Pancreas (tissue), 10 donors: ENCODE measurements around the gene KRTAP10-10. TPM values are rescaled to one million over a fixed set of nuclear protein-coding genes. Genes with fewer than 3 reads are reported as not detected.

Experiments used
- ATAC-seq, 4 donors: fragments of 200-7000 bp; cut with Tn5 transposase; one replicate each; pipeline versions ENCODE4 v1.8.0 to v1.9.1; 2020; ENCODE audit warnings: mild to moderate bottlenecking in 4 of 4, moderate library complexity in 4 of 4
- DNase-seq, 6 donors: peaks; one replicate each; pipeline ENCODE4 v3.0.0-alpha.2; 2020
- FAIRE-seq: peaks from 2 replicates; lab custom pipeline; 2012; peaks lifted over from hg19 to GRCh38; lab: Jason Lieb, UNC
- H3K27ac ChIP-seq, 4 donors: fragments of 200-600 bp; sonication (generic); 1 replicate in 3 of 4; 2 replicates in 1 of 4; pipeline versions ENCODE4 v1.5.0 to v1.8.0; 2020
- H3K27me3 ChIP-seq, 4 donors: fragments of 200-600 bp; one replicate each; pipeline ENCODE4 v1.8.0; 2021
- H3K36me3 ChIP-seq, 3 donors: fragments of 200-600 bp; sonication (generic) in 1 of 3; one replicate each; pipeline versions ENCODE4 v1.5.0 to v1.8.0; 2020 to 2021
- H3K4me1 ChIP-seq, 3 donors: fragments of 200-600 bp; one replicate each; pipeline ENCODE4 v1.8.0; 2021
- H3K4me3 ChIP-seq, 4 donors: fragments of 200-600 bp; sonication (generic) in 2 of 4; one replicate each; pipeline versions ENCODE4 v1.5.0 to v1.8.0; 2020 to 2021
- H3K9me3 ChIP-seq, 4 donors: fragments of 200-600 bp; one replicate each; pipeline ENCODE4 v1.8.0; 2021
- WGBS, 2 donors: extraction: QIAGEN DNeasy Blood & Tissue Kit; methylation state at CpG; one replicate each; pipeline ENCODE4 v1.1.7; 2013; 5-methylcytosine and 5-hydroxymethylcytosine counted together
- intact Hi-C, 3 donors: fragments of 100-400 bp; cut with DNase I; formaldehyde crosslinking; loops; one replicate each; pipeline versions ENCODE4 v1.11.1 to v1.14.2; 2022
- polyA plus RNA-seq, 2 donors: library from polyadenylated mRNA; stranded (reverse); fragments of 200-250 nt; gene quantifications; one replicate each; pipeline ENCODE4 v1.2.3, GENCODE V29; 2013
- total RNA-seq, 6 donors: library from RNA; stranded (reverse); fragmentation: NEBNext Ultra II Directional in 4 of 6; extraction: Animal tissue kit (Norgen Biotek cat#: 25700) in 4 of 6; gene quantifications; one replicate each; pipeline versions ENCODE4 v1.2.1 to v1.2.4, GENCODE V29; 2021 to 2023
- TF ChIP-seq, protein P1 (sequence below), 4 donors: fragments of 200-600 bp; sonication (generic) in 3 of 4; IDR thresholded peaks; one replicate each; pipeline versions ENCODE4 v1.5.0 to v1.8.0; 2021; ENCODE audit warnings: antibody characterized with exemption in 4 of 4
- donor health status: healthy with polysubstance abuse.
- donor health status: DM: no; HTN: no; CAD: no; lungs with moderate emphysema.
- donor health status: DM: no; HTN: no; CAD: no.
- donor health status: control.
- donor health status: control.
- donor health status: Bipolar disorder and iron deficiency.
- donor health status: DM: yes; HTN: yes; CAD: no.
- donor health status: DM: no; HTN: no; CAD: no.
- donor health status: DM: no; HTN: no; CAD: no.
- donor health status: DM: yes; HTN: yes; CAD: no.

KRTAP10-10 gene
- total and polyA plus RNA-seq, 8 donors = not detected

DNA sequence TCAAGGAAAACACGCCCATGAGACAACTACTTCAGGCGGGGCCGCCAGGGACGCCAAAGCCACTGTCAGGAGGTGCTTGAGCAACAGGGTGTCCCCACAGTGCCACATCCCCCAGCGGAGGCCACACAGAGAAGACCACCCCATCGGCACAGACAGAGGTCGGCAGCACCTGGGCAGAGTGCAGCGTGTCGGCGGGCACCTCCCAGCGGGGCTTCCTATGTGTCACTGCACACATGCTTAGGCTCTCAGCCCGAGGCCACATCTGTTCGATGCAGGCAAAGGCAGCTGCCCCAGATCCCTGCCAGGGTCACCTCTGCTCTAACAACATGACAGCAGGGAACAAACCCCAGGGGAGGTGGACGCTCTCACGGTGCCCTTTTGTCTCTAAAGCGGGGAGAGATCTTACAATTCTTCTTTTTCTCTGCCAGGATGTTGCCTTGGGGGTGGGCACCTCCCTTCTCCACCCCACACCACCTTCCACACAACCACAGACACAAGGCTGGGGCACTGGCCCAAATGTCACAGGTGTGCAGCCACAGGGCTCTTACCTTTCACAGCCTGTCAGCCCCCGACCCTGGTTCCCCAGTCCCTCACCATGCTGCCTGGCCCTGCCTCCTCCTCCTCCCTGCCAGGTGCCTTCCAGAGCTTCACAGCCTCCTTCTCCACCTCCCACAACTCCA, 21.1 kb upstream of the KRTAP10-10 start:
- intact Hi-C loops = no loop called here
- DNase-seq (peak in 1 of 6 donors; percentile 40), ATAC-seq (no peak), FAIRE-seq (no peak)
- WGBS, 2 donors = 49 to 61% methylated on average over 17 of the region's 17 CpGs
- no peaks in the 10 kb centered on the region for H3K9me3 ChIP-seq
- TF ChIP-seq, protein P1, sequence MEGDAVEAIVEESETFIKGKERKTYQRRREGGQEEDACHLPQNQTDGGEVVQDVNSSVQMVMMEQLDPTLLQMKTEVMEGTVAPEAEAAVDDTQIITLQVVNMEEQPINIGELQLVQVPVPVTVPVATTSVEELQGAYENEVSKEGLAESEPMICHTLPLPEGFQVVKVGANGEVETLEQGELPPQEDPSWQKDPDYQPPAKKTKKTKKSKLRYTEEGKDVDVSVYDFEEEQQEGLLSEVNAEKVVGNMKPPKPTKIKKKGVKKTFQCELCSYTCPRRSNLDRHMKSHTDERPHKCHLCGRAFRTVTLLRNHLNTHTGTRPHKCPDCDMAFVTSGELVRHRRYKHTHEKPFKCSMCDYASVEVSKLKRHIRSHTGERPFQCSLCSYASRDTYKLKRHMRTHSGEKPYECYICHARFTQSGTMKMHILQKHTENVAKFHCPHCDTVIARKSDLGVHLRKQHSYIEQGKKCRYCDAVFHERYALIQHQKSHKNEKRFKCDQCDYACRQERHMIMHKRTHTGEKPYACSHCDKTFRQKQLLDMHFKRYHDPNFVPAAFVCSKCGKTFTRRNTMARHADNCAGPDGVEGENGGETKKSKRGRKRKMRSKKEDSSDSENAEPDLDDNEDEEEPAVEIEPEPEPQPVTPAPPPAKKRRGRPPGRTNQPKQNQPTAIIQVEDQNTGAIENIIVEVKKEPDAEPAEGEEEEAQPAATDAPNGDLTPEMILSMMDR (IDR thresholded peaks at IDR 0.05) = no peak
- H3K36me3 ChIP-seq = no peaks in the 10 kb centered on the region
- H3K27me3 ChIP-seq = no peaks in the 10 kb centered on the region
- no peak overlapping the region for H3K4me3 ChIP-seq
- no peaks in the 10 kb centered on the region for H3K4me1 ChIP-seq
- no peak overlapping the region for H3K27ac ChIP-seq

GRCh38 chr21:44616591-44616926, 20.6 kb upstream of the KRTAP10-10 start:
- intact Hi-C loops = no loop called here
- Histone ChIP-seq H3K27ac (no peak overlapping the region), H3K27me3 (no peaks in the 10 kb centered on the region), H3K36me3 (no peaks in the 10 kb centered on the region), H3K9me3 (no peaks in the 10 kb centered on the region), H3K4me3 (no peak overlapping the region), H3K4me1 (no peaks in the 10 kb centered on the region)
- WGBS, 2 donors = 56 to 71% methylated on average over 16 of the region's 16 CpGs
- DNase-seq (peak in 1 of 6 donors; percentile 40), ATAC-seq (no peak), FAIRE-seq (no peak)
- TF ChIP-seq, protein P1 (IDR thresholded peaks at IDR 0.05) = no peak

- ATAC-seq = no peak
- Histone ChIP-seq H3K36me3 (no peaks in the 10 kb centered on the region), H3K4me3 (no peak overlapping the region), H3K4me1 (no peaks in the 10 kb centered on the region), H3K27me3 (no peaks in the 10 kb centered on the region), H3K9me3 (no peaks in the 10 kb centered on the region), H3K27ac (no peak overlapping the region)
- intact Hi-C loops = no loop called here
- peak in 1 of 6 donors; percentile 34 for DNase-seq
- TF ChIP-seq, protein P1 (IDR thresholded peaks at IDR 0.05) = no peak
- no peak for FAIRE-seq
- 45 to 46% methylated on average over 8 of the region's 8 CpGs for WGBS, 2 donors
Observed at GRCh38 chr21:44617071-44617501, 20.1 kb upstream of the KRTAP10-10 start.

DNA sequence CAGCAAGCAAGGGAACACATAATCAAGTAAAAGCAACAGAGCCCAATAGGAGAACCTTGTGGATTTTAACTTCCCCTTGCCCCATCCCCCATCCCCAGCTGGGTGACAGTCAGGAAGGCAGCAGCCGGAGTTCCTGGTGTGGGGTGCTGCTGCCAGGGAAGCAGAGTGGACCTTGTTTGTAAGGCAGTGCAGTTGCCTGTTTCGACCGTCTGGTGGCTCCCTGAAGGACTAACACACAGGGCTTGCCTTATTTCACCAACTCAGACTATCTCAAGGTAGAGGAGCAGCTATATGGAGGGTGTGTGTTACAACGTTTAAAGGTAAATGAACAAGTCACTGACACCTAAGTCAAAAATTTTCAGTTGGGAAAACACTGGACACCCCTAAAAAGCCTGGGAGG, 18.7 kb upstream of the KRTAP10-10 start:
- WGBS, 2 donors = 11 to 25% methylated on average over 4 of the region's 4 CpGs
- no peak overlapping the region for H3K27ac ChIP-seq
- no peak for FAIRE-seq
- TF ChIP-seq, protein P1 (IDR thresholded peaks at IDR 0.05) = no peak
- H3K4me3 ChIP-seq = no peak overlapping the region
- H3K9me3 ChIP-seq = no peaks in the 10 kb centered on the region
- no peak for DNase-seq
- intact Hi-C loops = no loop called here
- no peaks in the 10 kb centered on the region for H3K27me3 ChIP-seq
- peak in 2 of 4 donors; percentile 68 to 69 for ATAC-seq
- H3K36me3 ChIP-seq = no peaks in the 10 kb centered on the region
- H3K4me1 ChIP-seq = no peaks in the 10 kb centered on the region

- intact Hi-C loops = no loop called here
- H3K4me3 ChIP-seq = no peak overlapping the region
- H3K4me1 ChIP-seq = no peaks in the 10 kb centered on the region
- TF ChIP-seq, protein P1 (IDR thresholded peaks at IDR 0.05) = no peak
- H3K9me3 ChIP-seq = no peaks in the 10 kb centered on the region
- FAIRE-seq = no peak
- ATAC-seq = peak in 1 of 4 donors; percentile 30
- 60 to 80% methylated on average over 3 of the region's 3 CpGs for WGBS, 2 donors
- no peak overlapping the region for H3K27ac ChIP-seq
- DNase-seq = no peak
- H3K27me3 ChIP-seq = no peaks in the 10 kb centered on the region
- H3K36me3 ChIP-seq = no peaks in the 10 kb centered on the region
Observed at GRCh38 chr21:44618909-44619308, 18.2 kb upstream of the KRTAP10-10 start.
